ENCODE results near the gene AUTS2. TPM values are rescaled to one million over a fixed set of nuclear protein-coding genes. Genes with fewer than 3 reads are reported as not detected.

AUTS2 gene
- total RNA-seq, 1 experiment from 2014 or later, result 50.0 TPM

DNA sequence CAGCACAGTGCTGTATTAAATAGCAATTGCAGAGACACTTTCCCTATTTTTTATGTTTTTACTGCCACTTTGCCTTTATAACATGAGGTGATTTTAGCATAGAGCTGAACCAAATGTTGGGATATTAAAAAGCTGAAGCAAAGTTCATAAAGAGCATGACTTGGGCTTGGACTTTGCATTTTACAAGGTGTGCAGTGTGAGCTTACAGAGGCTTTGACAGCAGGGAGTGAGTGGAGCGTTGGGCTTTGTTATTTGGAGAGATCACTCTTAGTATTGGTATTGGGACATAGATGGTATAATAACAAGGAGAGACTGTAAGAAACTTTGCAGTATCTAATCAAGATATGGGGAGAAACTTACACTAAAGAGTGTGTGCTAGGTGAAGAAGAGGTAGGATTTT lies 449.1 kb downstream of the AUTS2 start (continued):
- no peak for TF ChIP-seq ZNF532 (CRISPR knock-in tag; IDR thresholded peaks at IDR 0.05; ENCODE audit: borderline replicate concordance)
- no peak for TF ChIP-seq MXD4 (CRISPR knock-in tag; IDR thresholded peaks at IDR 0.05; ENCODE audit: borderline replicate concordance)
- no peak for TF ChIP-seq SMAD3 (CRISPR knock-in tag; IDR thresholded peaks at IDR 0.05; ENCODE audit: borderline replicate concordance)

DNA sequence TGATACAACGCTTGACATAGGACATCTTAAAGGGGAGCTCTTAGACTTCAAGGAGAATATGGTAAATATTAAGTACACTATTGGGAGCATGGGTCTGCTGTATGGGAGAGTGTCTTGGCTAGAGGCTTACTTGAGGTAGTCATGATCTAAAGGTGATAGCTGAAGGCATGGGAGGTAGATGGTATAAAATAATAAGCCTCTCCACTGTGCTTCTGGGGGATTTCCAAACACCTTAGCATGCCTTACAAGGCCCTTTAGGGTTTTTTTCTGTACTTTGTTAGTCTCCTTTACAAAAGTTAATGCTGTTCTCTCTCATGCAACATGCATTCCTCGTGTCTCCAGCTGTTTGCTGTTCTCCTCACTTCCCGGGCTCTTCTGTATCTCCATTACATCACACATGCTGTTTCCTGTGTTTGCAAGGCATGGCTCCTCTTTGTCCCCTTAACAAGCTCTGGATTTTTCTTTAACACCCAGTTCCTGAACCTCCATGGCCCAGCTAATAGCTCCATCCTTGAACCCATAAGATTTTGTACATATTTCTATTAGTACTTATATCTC lies 449.7 kb downstream of the AUTS2 start:
- DNase-seq (ENCODE audit: low spot score) (no peak), ATAC-seq (no peak; the same call in 1 of the 2 replicates)
- Mint-ChIP-seq H3K27ac (no peak overlapping the region), H3K27me3 (ENCODE audit: low read depth) (no peaks in the 10 kb centered on the region), H3K36me3 (no peaks in the 10 kb centered on the region), H3K9me3 (no peaks in the 10 kb centered on the region), H3K4me1 (peaks cover 13% of the 10 kb centered on the region), H3K4me3 (no peak overlapping the region)
- POLR2A ChIA-PET, result no interaction called here
- CTCF ChIA-PET, result interaction anchor here (0.8 kb wide), 1 partner anchor 113 kb away, joined by 3 read pairs; no protein-coding TSS in a partner anchor
- TF ChIP-seq ESRRA (CRISPR knock-in tag; IDR thresholded peaks at IDR 0.05; ENCODE audit: borderline replicate concordance) (no peak), ZNF532 (CRISPR knock-in tag; IDR thresholded peaks at IDR 0.05; ENCODE audit: borderline replicate concordance) (no peak), MLX (CRISPR knock-in tag; IDR thresholded peaks at IDR 0.05) (no peak), JUN (CRISPR knock-in tag; IDR thresholded peaks at IDR 0.05) (no peak), ATF6 (CRISPR knock-in tag; IDR thresholded peaks at IDR 0.05) (no peak), SMAD4 (CRISPR knock-in tag; IDR thresholded peaks at IDR 0.05) (no peak), SP1 (CRISPR knock-in tag; conservative IDR thresholded peaks at IDR 0.05) (no peak)
- TF ChIP-seq, protein P1, sequence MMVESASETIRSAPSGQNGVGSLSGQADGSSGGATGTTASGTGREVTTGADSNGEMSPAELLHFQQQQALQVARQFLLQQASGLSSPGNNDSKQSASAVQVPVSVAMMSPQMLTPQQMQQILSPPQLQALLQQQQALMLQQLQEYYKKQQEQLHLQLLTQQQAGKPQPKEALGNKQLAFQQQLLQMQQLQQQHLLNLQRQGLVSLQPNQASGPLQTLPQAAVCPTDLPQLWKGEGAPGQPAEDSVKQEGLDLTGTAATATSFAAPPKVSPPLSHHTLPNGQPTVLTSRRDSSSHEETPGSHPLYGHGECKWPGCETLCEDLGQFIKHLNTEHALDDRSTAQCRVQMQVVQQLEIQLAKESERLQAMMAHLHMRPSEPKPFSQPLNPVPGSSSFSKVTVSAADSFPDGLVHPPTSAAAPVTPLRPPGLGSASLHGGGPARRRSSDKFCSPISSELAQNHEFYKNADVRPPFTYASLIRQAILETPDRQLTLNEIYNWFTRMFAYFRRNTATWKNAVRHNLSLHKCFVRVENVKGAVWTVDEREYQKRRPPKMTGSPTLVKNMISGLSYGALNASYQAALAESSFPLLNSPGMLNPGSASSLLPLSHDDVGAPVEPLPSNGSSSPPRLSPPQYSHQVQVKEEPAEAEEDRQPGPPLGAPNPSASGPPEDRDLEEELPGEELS (CRISPR knock-in tag; IDR thresholded peaks at IDR 0.05), result no peak
- TF ChIP-seq, protein P2, sequence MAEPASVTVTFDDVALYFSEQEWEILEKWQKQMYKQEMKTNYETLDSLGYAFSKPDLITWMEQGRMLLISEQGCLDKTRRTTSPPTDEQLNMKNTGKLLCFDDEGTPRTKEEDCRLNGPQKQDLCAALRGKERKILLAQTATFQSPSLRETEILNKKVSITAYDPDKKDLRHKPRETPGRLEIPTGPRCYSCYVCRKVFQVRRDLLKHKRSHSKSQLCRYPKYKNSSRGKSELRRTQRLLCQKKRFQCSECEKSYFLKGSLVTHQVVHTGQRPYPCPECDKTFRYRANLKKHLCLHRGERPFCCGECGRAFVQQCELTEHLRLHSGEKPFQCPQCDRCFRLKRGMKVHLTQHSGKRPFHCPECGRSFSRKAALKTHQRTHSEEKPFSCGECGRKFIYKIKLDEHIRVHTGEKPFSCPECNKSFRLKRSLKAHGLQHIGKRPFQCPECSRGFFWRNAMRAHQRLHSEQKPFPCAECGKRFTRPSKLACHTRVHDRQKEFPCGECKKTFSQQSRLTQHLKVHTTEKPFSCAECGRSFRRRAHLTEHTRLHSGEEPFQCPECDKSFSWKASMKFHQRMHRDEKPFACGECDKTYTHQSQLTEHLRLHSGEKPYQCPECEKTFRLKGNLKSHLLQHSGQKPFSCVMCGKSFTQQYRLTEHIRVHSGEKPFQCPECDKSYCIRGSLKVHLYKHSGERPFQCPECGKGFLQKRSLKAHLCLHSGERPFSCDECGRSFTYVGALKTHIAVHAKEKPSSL (CRISPR knock-in tag; conservative IDR thresholded peaks at IDR 0.05), result no peak
- TF ChIP-seq, protein P3, sequence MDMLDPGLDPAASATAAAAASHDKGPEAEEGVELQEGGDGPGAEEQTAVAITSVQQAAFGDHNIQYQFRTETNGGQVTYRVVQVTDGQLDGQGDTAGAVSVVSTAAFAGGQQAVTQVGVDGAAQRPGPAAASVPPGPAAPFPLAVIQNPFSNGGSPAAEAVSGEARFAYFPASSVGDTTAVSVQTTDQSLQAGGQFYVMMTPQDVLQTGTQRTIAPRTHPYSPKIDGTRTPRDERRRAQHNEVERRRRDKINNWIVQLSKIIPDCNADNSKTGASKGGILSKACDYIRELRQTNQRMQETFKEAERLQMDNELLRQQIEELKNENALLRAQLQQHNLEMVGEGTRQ (CRISPR knock-in tag; IDR thresholded peaks at IDR 0.05), result no peak
- TF ChIP-seq, protein P4, sequence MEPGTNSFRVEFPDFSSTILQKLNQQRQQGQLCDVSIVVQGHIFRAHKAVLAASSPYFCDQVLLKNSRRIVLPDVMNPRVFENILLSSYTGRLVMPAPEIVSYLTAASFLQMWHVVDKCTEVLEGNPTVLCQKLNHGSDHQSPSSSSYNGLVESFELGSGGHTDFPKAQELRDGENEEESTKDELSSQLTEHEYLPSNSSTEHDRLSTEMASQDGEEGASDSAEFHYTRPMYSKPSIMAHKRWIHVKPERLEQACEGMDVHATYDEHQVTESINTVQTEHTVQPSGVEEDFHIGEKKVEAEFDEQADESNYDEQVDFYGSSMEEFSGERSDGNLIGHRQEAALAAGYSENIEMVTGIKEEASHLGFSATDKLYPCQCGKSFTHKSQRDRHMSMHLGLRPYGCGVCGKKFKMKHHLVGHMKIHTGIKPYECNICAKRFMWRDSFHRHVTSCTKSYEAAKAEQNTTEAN (CRISPR knock-in tag; IDR thresholded peaks at IDR 0.05), result no peak
